ENCODE results near the gene NTNG2.

GRCh38 chr9:132201139-132201538 is 39.3 kb downstream of the NTNG2 start:
- TF ChIP-seq TAF1 (IDR thresholded peaks at IDR 0.05; ENCODE audit: borderline replicate concordance, low read depth, low read length) (no peak), POLR2A (IDR thresholded peaks at IDR 0.05; ENCODE audit: low read depth, low read length) (no peak), POLR2AphosphoS5 (IDR thresholded peaks at IDR 0.05; ENCODE audit: low read depth, low read length) (no peak)
